ENCODE measurements around the gene NSMCE1.

DNA sequence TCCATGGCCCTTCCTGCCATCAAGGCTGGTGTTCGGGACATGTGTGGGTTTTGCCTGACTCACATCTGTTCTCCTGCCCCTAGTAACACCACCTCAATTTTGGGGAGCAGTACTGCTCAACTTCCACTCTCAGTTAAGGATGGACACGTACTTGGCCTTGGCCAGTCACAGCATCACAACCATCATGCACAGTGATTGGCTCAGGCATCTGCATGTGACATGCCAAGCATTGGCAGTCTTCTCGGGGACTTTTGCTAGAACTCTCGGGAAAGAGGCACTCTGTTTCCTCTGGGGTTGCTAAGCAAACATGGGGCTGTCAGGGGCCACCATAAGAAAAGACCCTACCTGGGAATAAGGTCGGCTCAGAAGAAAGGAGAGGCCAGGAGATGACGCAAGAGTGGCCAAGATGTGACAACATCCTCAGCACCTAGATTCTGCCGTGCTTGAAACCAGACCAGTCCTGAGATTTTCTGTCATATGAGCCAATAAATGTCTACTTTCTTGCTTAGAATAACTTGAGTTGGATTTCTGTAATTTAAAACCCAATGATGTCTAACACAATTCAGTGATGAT is 77.1 kb downstream of the NSMCE1 start:
- TF ChIP-seq, protein P1, sequence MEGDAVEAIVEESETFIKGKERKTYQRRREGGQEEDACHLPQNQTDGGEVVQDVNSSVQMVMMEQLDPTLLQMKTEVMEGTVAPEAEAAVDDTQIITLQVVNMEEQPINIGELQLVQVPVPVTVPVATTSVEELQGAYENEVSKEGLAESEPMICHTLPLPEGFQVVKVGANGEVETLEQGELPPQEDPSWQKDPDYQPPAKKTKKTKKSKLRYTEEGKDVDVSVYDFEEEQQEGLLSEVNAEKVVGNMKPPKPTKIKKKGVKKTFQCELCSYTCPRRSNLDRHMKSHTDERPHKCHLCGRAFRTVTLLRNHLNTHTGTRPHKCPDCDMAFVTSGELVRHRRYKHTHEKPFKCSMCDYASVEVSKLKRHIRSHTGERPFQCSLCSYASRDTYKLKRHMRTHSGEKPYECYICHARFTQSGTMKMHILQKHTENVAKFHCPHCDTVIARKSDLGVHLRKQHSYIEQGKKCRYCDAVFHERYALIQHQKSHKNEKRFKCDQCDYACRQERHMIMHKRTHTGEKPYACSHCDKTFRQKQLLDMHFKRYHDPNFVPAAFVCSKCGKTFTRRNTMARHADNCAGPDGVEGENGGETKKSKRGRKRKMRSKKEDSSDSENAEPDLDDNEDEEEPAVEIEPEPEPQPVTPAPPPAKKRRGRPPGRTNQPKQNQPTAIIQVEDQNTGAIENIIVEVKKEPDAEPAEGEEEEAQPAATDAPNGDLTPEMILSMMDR (IDR thresholded peaks at IDR 0.05; ENCODE audit: low read depth, low read length, missing input control): no peak
- TF ChIP-seq EGR1 (IDR thresholded peaks at IDR 0.05; ENCODE audit: low read depth in 2 of 2): no peak
- TF ChIP-seq, protein P2, sequence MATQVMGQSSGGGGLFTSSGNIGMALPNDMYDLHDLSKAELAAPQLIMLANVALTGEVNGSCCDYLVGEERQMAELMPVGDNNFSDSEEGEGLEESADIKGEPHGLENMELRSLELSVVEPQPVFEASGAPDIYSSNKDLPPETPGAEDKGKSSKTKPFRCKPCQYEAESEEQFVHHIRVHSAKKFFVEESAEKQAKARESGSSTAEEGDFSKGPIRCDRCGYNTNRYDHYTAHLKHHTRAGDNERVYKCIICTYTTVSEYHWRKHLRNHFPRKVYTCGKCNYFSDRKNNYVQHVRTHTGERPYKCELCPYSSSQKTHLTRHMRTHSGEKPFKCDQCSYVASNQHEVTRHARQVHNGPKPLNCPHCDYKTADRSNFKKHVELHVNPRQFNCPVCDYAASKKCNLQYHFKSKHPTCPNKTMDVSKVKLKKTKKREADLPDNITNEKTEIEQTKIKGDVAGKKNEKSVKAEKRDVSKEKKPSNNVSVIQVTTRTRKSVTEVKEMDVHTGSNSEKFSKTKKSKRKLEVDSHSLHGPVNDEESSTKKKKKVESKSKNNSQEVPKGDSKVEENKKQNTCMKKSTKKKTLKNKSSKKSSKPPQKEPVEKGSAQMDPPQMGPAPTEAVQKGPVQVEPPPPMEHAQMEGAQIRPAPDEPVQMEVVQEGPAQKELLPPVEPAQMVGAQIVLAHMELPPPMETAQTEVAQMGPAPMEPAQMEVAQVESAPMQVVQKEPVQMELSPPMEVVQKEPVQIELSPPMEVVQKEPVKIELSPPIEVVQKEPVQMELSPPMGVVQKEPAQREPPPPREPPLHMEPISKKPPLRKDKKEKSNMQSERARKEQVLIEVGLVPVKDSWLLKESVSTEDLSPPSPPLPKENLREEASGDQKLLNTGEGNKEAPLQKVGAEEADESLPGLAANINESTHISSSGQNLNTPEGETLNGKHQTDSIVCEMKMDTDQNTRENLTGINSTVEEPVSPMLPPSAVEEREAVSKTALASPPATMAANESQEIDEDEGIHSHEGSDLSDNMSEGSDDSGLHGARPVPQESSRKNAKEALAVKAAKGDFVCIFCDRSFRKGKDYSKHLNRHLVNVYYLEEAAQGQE (IDR thresholded peaks at IDR 0.05): no peak
- TF ChIP-seq RAD21 (IDR thresholded peaks at IDR 0.05): no peak
- TF ChIP-seq YY1 (IDR thresholded peaks at IDR 0.05): no peak
